Neuron (in vitro differentiated cells): Measurements from ENCODE around the gene BAAT.

Source experiments
- H2AFZ ChIP-seq: one replicate; pipeline ENCODE4 v1.6.1; 2013; ENCODE audit warnings: low read depth, mild to moderate bottlenecking, inconsistent platforms, low read length, moderate library complexity
- H3K27me3 ChIP-seq: one replicate; pipeline ENCODE4 v1.6.1; 2013; ENCODE audit warnings: low read length; ENCODE audit not compliant: insufficient read depth
- H3K36me3 ChIP-seq: one replicate; pipeline ENCODE4 v1.6.1; 2013; ENCODE audit warnings: low read length; ENCODE audit not compliant: insufficient read depth
- H3K4me1 ChIP-seq: one replicate; pipeline ENCODE4 v1.6.1; 2013; ENCODE audit warnings: low read length; ENCODE audit not compliant: insufficient read depth
- H3K4me3 ChIP-seq: 2 replicates; pipeline ENCODE4 v1.5.1; 2013; ENCODE audit warnings: mild to moderate bottlenecking, low read length, moderate library complexity
- H3K9me3 ChIP-seq: one replicate; pipeline ENCODE4 v1.6.1; 2013; ENCODE audit warnings: low read length

The BAAT gene

GRCh38 chr9:101367323-101367722 lies 17.5 kb downstream of the BAAT start:
- H3K9me3 ChIP-seq, result no peaks in the 10 kb centered on the region
- no peaks in the 10 kb centered on the region for H3K27me3 ChIP-seq
- H3K4me1 ChIP-seq, result peaks cover 3% of the 10 kb centered on the region
- no peak overlapping the region for H3K4me3 ChIP-seq
- no peak overlapping the region for H2AFZ ChIP-seq
- H3K36me3 ChIP-seq, result no peaks in the 10 kb centered on the region

DNA sequence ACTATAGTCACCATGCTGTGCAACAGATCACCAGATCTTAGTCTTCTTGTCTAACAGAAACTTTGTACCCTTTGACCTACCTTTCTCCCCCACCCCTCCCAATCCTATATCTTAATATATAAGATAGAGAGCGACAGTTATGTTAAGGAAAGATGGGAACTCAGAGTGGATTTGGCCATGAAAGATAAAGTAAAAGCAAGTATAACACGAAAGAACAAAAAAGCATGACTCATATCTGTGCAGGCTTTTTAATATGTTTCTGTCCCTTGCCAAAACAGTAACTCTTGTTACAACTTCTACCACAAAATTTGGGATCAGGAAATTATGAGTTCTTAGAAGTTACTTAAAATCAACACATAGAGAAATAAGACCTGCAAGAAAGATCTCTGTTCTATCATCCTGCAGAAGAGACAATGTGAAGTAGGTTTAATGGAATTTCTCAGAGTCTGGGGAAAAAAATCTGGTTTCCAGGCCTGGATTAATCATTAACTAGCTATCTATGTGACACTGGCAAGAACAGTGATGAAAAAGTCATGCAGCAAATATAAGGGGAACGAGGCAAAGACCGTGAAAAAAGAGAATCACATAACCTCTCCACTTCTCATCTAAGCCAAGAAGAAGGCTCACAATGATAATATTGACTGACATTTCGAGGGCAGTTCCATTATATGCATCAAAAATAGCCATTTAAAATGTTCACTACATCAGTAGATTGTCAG lies 18.6 kb downstream of the BAAT start:
- Histone ChIP-seq H3K9me3 (no peaks in the 10 kb centered on the region), H3K27me3 (no peaks in the 10 kb centered on the region), H3K36me3 (no peaks in the 10 kb centered on the region)

DNA sequence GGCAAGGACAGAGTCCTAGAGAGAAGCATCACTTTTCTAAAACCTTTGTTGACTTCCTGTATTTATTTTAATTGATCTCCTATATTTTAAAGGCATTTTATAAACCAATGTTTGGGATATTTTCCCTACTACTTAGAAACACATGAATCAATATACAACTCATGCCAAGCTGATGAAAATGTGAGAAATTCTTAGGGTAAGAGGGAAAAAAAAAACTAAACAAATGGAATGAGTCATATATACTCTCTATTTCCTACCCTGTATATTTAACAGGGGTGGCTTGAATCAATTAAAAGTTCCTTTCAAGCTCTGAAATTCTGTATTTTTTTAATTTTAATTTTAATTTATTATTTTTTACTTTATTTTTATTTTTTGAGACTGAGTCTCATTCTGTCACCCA lies 19.6 kb downstream of the BAAT start:
- Histone ChIP-seq H3K27me3 (no peaks in the 10 kb centered on the region), H3K4me1 (peaks cover 3% of the 10 kb centered on the region), H3K9me3 (no peaks in the 10 kb centered on the region), H2AFZ (no peak overlapping the region), H3K4me3 (no peak overlapping the region), H3K36me3 (no peaks in the 10 kb centered on the region)

More for the DNA sequence above, 18.6 kb downstream of the BAAT start:
- Histone ChIP-seq H3K4me1 (peaks cover 3% of the 10 kb centered on the region), H3K4me3 (no peak overlapping the region), H2AFZ (no peak overlapping the region)

- H3K9me3 ChIP-seq, result no peaks in the 10 kb centered on the region
Observed at GRCh38 chr9:101362450-101362849, 22.4 kb downstream of the BAAT start.

GRCh38 chr9:101360647-101361046 lies 24.2 kb downstream of the BAAT start:
- Histone ChIP-seq H2AFZ (no peak overlapping the region), H3K9me3 (no peaks in the 10 kb centered on the region), H3K27me3 (no peaks in the 10 kb centered on the region), H3K4me3 (no peak overlapping the region), H3K4me1 (no peaks in the 10 kb centered on the region), H3K36me3 (no peaks in the 10 kb centered on the region)

More at GRCh38 chr9:101362450-101362849, 22.4 kb downstream of the BAAT start:
- Histone ChIP-seq H3K4me3 (no peak overlapping the region), H3K27me3 (no peaks in the 10 kb centered on the region), H3K4me1 (no peaks in the 10 kb centered on the region), H2AFZ (no peak overlapping the region), H3K36me3 (no peaks in the 10 kb centered on the region)

DNA sequence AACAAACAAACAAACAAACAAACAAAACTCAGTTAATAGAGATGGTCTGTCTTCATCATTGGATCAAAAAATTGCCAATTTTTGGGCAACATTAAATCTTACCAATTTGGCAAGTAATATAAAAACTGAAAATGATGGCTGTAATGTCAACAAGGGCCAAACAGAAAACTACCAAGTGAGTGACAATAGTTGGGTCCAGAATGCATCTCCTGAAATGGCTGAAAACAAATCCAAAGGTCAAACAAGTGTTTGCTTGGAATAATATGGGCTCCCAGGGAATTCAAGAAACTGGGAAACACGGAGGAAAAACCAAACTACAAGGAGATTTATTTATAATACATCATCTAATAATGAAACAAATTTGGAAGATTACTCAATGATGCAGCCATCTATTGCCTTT lies 25.1 kb downstream of the BAAT start:
- H3K36me3 ChIP-seq, result no peaks in the 10 kb centered on the region
- no peak overlapping the region for H2AFZ ChIP-seq
- no peak overlapping the region for H3K4me3 ChIP-seq
- no peaks in the 10 kb centered on the region for H3K9me3 ChIP-seq
- no peaks in the 10 kb centered on the region for H3K4me1 ChIP-seq
- H3K27me3 ChIP-seq, result no peaks in the 10 kb centered on the region

DNA sequence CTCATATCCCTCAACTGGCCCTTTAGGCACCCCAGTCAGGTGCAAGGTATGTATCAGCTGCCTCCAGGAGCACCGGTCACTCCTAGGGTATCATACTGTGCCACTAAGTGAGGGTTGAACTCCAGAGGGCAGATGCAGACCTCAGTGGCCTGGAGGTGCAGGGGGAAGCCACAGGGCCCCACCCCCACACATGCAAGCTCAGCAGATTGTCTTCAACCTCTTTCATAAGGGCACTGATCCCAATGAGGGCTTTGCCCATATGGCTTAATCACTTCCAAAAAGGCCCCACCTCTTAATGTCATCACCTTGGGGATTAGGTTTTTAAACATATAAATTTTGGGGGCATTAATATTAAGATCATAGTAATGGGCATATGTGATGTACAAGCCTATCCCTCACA lies 28.2 kb downstream of the BAAT start:
- Histone ChIP-seq H3K4me3 (no peak overlapping the region), H3K36me3 (no peaks in the 10 kb centered on the region), H3K27me3 (peaks cover 2% of the 10 kb centered on the region), H3K9me3 (no peaks in the 10 kb centered on the region), H2AFZ (no peak overlapping the region), H3K4me1 (no peaks in the 10 kb centered on the region)

DNA sequence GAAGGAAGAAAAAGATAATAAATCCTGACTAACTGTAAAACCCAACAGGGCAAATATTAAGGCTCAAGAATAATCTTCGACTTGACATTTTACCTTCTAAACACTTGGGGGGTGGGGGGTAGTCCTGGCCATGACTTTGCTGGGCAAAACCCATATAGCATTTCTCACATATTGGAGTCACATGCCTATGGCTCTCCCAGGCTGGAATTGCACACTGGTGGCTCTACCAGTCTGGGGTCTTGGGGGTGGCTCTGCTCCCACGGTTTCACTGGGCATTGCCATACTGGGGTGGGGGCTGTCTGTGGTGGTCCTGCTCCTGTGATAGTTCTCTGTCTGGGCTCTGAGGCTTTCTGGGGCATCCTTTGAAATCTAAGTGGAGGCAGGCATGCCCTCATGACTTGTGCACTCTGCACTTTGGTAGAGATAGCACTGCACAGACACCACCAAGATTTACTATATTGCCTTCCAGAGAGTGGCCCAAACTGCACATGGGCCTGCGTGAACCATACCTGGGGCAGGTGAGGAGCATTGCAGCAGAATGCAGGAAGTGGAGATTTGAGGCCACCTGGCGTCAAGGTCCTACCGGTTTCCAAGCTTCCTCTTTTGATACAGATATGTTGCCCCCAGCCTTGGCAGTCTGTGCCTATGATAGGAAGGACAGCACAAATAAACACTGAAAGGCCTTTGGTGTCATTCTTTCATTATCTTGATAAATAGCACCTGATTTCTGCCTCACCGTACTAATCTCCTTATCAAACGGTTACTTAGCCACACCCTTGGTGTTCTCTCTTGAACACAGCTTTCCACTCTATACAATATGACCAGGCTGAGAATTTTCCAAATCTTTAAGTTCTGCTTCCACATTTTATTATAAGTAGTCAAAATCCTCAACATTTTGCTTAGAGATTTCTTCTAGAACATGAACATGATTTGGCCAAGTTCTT lies 29.8 kb downstream of the BAAT start:
- Histone ChIP-seq H3K4me1 (no peaks in the 10 kb centered on the region), H3K9me3 (no peaks in the 10 kb centered on the region), H3K27me3 (peaks cover 2% of the 10 kb centered on the region), H3K4me3 (no peak overlapping the region), H3K36me3 (no peaks in the 10 kb centered on the region), H2AFZ (no peak overlapping the region)

- Histone ChIP-seq H3K27me3 (peaks cover 2% of the 10 kb centered on the region), H2AFZ (no peak overlapping the region), H3K4me1 (no peaks in the 10 kb centered on the region), H3K36me3 (no peaks in the 10 kb centered on the region), H3K4me3 (no peak overlapping the region), H3K9me3 (no peaks in the 10 kb centered on the region)
Observed at GRCh38 chr9:101354143-101354764, 30.6 kb downstream of the BAAT start.

DNA sequence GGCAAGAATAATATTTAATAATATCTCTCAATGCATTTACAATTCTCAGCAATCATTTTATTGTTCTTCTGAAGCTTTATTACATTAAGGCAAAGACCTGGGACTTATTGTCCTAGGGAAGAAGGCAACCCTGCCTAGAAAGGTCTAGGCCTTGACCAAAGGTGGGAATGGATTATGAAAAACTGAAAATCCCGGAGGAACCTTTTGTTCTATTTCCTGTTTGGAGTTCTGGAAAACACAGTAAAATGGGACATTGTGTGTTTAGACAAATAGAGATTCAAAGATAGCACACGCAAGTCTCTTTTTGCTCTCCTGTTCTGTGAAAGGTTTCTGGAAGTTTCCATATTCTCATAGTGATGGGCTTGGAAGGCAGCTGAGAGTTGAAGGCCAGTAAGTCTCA lies 31.1 kb downstream of the BAAT start:
- peaks cover 2% of the 10 kb centered on the region for H3K27me3 ChIP-seq
- H3K36me3 ChIP-seq, result no peaks in the 10 kb centered on the region
- H3K9me3 ChIP-seq, result no peaks in the 10 kb centered on the region
- no peak overlapping the region for H3K4me3 ChIP-seq
- H2AFZ ChIP-seq, result no peak overlapping the region
- no peaks in the 10 kb centered on the region for H3K4me1 ChIP-seq

GRCh38 chr9:101352892-101353463 lies 31.8 kb downstream of the BAAT start:
- H2AFZ ChIP-seq, result no peak overlapping the region
- no peak overlapping the region for H3K4me3 ChIP-seq
- H3K4me1 ChIP-seq, result no peaks in the 10 kb centered on the region
- peaks cover 2% of the 10 kb centered on the region for H3K27me3 ChIP-seq
- no peaks in the 10 kb centered on the region for H3K9me3 ChIP-seq
- H3K36me3 ChIP-seq, result no peaks in the 10 kb centered on the region

GRCh38 chr9:101350285-101350684 lies 34.5 kb downstream of the BAAT start:
- Histone ChIP-seq H3K9me3 (no peaks in the 10 kb centered on the region), H3K27me3 (peaks cover 2% of the 10 kb centered on the region), H3K36me3 (no peaks in the 10 kb centered on the region), H2AFZ (no peak overlapping the region), H3K4me1 (no peaks in the 10 kb centered on the region), H3K4me3 (no peak overlapping the region)

GRCh38 chr9:101342595-101342994 lies 42.2 kb downstream of the BAAT start:
- no peaks in the 10 kb centered on the region for H3K4me1 ChIP-seq
- H3K36me3 ChIP-seq, result no peaks in the 10 kb centered on the region
- no peak overlapping the region for H3K4me3 ChIP-seq
- H2AFZ ChIP-seq, result no peak overlapping the region
- no peaks in the 10 kb centered on the region for H3K27me3 ChIP-seq
- H3K9me3 ChIP-seq, result no peaks in the 10 kb centered on the region
